ENCODE measurements around the gene OXER1.
"Not testable (repeated sequence)": the region's sequence is repeated elsewhere in the genome, so short reads cannot be mapped to it uniquely, and the experiment has no call there.

Gene OXER1

DNA sequence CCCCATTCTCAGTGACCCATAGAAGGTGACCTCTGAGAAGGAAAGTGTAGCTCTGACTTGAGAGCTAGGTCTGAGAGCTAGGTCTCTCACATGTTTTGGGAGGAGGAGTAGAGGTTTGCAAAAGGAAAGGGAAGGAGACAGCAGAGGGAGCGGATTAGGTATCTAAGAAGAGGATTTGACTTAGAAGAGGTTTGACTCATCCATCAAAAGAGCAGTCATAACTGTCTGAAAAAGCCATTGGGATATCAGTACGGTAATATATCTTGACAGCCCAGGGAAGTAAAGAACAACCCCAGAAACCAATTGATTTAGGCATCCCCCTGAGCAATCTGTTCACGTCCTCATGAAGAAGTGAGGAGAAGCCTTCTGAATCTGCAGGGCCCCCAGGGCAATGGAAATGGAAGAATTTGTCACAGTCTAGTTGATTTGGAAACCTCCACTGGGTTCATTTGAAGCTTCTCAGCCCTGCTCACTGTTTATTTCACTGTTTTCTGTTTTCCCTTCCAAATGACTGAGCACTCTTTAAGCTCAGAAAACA, 19.3 kb downstream of the OXER1 start:
- DNase-seq = no peak

DNA sequence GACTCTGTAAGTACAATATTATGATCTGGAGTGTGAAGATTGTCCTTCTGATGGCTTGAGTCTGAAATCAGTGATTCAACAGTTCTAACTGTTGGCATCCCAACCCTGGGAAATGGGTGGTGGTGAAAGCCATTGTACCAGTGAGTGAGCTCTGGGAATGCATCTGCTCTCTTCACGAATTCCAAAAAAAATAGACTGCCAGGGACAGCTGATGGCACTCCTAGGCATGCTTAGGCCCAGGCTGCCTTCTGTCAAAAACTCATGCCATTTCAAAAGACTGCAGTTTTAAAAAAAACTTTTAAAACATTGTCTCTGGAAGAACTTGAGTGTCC, 20.3 kb downstream of the OXER1 start:
- no peak for DNase-seq

DNA sequence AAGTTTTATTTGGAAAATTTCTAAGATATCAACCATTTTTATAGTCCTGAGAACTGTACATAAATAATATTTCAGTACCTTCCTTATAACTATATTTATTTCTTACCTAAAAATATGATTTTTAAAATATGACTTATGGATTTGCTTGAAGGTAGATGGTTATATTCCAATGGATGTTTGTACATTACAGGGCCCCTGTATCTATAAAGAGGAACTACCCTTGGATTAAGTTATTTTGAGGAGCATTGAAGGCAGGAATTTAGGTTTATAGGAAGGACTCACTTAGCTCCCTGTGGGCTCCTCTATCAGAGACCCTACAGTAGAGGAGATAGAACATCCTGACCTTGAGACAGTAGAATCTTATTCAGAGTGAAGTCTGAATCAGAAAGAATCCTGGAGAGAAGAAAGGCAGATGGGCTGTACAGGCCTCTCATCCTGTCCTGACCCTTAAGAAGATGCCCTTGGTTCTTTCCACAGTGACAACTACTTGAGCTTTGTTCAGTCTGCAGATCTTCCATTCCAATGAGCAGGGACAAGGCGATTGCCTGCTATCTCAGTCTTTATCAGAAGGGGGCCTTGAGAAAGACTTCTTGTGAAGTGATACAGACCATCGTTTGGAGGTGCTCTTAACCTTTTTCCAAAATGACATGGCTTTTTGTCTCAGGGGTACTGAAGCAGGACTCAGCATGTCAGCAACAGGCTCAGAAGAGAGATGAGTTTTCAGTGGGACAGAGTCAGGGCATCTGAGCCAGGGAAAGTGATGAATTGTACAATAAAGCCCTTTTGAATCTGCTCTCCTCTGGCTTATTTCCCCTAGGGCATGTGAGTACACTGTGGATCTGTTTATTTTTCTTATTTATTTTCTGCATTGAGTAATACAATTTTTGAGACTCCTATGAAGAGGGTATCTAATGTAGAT, 20.9 kb downstream of the OXER1 start:
- DNase-seq = no peak

GRCh38 chr2:42741140-42741539, 22.8 kb downstream of the OXER1 start:
- no peak for DNase-seq

- DNase-seq = no peak
Measured at GRCh38 chr2:42736598-42737322, 27.2 kb downstream of the OXER1 start.

- DNase-seq = no peak
Measured at GRCh38 chr2:42733852-42734251, 30.1 kb downstream of the OXER1 start.

DNA sequence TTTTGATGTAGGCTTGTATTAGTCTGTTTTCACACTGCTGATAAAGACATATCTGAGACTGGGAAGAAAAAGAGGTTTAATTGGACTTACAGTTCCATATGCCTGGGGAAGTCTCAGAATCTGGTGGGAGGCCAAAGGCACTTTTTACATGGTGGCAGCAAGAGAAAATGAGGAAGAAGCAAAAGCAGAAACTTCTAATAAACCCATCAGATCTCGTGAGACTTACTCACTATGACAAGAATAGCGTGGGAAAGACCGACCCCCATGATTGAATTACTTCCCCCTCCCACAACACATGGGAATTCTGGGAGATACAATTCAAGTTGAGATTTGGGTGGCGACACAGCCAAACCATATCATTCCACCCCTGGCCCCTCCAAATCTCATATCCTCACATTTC, 32.6 kb downstream of the OXER1 start:
- not testable (repeated sequence) for DNase-seq

DNA sequence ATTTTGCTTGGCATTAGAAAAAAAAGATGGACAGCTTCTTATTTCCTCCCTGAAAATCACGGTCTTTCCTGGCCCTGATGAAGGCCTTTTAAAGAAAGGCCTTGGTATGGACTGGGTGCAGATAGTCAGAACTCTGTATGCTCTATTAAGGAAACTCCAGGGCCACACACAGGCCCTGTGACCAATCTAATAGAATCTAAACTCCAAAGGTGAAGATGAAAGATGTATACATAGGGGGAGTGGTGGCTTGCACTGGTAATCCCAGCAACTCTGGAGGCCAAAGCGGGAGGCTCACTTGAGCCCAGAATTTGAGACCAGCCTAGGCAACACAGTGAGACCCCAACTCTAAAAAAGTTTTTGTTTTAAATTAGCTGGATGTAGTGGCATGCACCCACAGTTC, 37.3 kb downstream of the OXER1 start:
- DNase-seq = no peak

DNA sequence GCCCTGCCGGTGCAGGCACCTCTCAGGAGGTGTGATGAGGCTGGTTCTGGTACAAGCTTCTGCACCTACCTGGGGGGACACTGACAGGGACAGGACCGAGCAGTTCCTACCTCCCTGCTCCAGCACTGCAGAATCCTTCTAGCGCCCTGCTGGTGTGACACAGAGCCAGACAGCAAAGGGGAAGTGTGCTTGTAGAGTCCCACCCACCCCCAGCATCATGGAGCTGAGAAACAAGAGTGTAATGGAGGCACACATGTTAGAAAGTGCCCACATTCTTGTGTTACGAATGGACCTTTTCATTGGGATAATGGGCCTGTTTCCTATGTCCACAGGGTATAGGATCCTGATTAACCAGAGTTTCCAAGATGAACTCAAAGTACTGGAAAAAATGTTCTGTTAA, 38.3 kb downstream of the OXER1 start:
- DNase-seq = no peak

GRCh38 chr2:42724886-42725285, 39.0 kb downstream of the OXER1 start:
- DNase-seq = no peak

GRCh38 chr2:42723465-42723864, 40.5 kb downstream of the OXER1 start:
- no peak for DNase-seq

GRCh38 chr2:42722320-42723190, 41.4 kb downstream of the OXER1 start:
- DNase-seq = peak; percentile 2

DNA sequence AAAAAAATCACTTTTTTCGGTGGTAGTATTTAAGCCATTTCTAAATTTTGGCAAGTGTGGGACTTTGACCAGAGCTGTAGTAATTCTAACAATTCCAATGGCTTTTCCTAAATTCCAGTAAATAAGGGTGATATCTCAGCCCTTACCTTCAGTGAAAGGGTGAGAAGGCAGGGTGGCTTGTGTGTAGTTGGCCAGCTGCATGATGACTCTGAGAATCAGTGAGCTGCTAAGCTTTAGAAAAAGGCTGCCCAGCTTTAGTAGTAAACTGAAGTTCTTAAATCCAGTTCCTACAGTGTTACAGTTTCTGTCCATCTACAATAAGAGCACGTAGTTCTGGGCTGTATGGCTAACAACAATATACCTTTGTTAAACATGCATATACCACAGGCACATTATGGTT, 42.0 kb downstream of the OXER1 start:
- no peak for DNase-seq

GRCh38 chr2:42714686-42715085, 49.2 kb downstream of the OXER1 start:
- DNase-seq = no peak

DNA sequence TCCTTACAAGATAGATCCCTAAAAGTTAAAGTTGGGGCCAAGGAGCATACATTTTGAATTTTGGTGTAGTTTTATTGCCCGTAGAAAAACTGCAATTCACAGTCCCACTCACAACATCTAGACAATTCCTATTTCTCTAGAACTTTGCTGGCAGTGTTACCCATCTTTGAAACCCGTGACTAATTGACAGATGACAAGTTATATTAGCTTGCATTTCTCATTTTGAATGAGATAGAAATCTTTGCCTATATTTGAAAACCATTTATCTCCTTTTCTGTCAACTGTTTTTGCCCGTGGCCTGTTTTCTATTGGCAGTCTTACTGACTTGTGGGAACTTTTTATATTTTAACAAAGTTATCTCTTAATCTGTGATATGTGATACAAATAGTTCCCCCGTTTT, 50.0 kb downstream of the OXER1 start:
- DNase-seq = no peak

GRCh38 chr2:42712934-42713333, 51.0 kb downstream of the OXER1 start:
- DNase-seq = no peak

All from NCI-H1092 (cell line).